ENCODE results near the gene FAAP20.
"Not testable (repeated sequence)": the region's sequence is repeated elsewhere in the genome, so short reads cannot be mapped to it uniquely, and the experiment has no call there.

The FAAP20 gene

DNA sequence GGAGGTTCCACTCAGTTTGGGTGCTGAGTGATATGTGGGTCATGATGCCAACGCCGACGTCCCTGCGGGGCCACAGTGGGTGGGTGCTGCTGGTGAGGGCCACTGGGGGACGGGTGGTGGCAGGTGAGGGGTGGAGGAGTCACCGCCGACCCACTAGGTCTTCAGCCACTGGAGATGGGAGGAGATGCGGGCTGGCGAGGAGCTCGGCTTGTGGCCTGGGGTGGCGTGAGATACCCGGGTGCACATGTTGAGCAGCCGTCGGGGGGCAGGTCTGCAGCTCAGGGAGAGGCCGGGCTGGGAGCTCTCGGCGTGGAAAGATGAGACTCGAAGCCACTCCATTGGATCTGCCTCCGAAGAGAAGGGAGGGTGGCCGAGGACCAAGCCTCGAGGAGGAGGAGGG, 40.5 kb downstream of the FAAP20 start:
- no peak for DNase-seq

DNA sequence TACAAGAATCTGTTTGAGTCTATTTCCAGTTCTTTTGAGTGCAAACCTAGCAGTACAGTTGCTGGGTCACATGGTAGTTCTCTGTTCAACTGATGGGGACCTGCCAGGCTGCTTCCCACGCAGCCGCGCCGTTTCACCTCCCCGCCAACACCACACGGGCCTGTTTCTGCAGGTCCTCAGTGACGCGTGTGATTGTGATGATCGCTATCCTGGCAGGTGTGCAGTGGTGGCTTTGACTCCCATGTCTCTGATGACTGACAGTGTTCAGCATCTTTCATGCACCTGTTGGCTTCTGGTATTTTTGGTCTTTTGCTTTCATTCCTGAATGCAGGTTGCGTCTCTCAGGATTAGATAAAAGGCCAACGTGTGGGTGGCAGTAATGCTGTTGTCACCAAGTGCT, 41.6 kb downstream of the FAAP20 start:
- peak; percentile 47 for DNase-seq

DNA sequence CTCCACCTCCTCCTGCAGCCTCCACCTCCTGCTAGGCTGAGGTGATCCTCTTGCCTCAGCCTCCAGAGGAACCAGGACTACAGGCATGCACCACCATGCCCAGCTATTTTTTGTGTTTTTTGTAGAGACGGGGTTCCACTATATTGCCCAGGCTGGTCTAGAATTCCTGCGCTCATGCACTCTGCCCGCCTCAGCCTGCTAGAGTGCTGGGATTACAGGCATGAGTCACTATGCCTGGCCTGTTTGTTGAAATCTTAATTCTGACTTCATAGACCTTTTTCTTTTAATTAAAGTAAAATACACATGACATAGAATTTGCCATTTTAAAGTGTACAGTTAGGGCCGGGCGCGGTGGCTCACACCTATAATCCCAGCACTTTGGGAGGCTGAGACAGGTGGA, 42.7 kb downstream of the FAAP20 start:
- no peak for DNase-seq

DNA sequence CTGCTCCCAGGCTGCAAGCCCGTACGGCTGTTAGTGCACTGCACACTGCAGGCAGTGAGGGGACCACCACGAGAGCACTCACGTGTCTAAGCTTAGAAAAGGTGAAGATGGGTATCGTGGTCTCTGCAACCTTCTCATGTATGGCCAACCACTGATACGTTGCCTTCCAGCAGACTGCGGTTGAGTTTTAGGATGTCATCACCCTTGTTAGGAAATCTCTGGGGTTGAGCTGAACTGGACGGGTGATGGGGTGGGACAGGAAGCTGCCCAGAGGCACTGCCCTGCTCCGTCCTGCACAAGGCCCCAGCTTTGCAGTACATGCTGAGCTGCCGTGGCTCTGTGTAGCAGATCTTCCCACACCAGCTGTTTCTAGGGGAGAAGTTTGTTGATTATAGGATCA, 43.3 kb downstream of the FAAP20 start:
- DNase-seq, result no peak

DNA sequence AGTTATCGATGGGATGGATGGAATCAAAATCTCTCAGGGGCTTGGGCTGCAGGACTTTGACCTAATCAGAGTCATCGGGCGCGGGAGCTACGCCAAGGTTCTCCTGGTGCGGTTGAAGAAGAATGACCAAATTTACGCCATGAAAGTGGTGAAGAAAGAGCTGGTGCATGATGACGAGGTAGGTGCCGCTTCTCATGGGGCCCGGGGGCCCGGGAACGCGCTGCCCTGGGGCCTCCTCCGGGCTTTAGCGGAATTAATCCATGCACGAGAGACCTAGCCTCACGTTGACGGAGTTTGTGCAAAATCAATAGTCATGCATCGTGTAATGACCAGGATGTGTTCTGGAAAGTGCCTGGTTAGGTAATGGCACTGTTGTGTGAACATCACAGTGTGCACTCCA, 43.8 kb downstream of the FAAP20 start:
- DNase-seq, result no peak

DNA sequence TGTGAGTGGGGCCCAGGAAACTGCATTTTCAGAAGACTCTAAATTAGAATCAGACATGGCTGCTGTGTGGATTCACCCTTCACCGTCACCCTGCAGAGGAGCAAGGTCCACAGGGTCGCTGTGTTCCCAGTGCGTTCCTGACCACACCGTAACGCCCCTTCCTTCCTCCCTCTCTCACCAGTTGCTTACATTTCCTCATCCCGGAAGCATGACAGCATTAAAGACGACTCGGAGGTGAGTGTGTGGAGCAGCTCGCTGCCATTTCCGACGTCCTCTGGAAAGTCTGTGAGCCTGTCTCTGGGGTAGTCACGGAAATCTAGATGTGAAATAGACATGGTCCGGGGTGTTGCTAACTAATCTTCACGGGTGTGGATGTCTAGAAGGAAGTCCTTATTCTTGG, 45.9 kb downstream of the FAAP20 start:
- peak; percentile 60 for DNase-seq

DNA sequence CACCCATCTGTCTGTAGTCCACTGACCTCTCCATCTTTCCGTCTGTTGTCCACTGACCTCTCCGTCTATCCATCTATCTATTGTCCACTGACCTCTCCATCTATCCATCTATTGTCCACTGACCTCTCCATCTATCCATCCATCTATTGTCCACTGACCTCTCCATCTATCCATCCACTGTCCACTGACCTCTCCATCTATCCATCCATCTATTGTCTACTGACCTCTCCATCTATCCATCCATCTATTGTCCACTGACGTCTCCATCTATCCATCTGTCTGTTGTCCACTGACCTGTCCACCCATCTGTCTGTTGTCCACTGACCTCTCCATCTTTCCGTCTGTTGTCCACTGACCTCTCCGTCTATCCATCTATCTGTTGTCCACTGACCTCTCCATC, 46.7 kb downstream of the FAAP20 start:
- DNase-seq, result not testable (repeated sequence)

DNA sequence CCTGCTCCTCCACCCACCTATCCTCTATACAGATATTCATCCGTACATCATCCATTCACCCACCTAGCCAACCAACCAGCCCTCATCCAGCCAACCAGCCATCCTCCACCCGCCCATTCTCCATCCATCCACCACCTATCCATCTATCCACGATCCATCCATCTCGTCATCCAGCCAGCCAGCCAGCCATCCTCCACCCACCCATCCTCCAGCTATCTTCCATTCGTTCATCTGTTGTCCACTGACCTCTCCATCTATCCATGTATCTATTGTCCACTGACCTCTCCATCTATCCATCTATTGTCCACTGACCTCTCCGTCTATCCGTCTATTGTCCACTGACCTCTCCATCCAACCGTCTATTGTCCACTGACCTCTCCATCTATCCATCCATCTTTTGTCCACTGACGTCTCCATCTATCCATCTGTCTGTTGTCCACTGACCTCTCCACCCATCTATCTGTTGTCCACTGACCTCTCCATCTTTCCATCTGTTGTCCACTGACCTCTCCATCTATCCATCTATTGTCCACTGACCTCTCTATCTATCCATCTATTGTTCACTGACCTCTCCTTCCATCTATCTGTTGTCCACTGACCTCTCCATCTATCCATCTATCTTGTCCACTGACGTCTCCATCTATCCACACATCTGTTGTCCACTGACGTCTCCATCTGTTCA, 47.6 kb downstream of the FAAP20 start:
- no peak for DNase-seq

DNA sequence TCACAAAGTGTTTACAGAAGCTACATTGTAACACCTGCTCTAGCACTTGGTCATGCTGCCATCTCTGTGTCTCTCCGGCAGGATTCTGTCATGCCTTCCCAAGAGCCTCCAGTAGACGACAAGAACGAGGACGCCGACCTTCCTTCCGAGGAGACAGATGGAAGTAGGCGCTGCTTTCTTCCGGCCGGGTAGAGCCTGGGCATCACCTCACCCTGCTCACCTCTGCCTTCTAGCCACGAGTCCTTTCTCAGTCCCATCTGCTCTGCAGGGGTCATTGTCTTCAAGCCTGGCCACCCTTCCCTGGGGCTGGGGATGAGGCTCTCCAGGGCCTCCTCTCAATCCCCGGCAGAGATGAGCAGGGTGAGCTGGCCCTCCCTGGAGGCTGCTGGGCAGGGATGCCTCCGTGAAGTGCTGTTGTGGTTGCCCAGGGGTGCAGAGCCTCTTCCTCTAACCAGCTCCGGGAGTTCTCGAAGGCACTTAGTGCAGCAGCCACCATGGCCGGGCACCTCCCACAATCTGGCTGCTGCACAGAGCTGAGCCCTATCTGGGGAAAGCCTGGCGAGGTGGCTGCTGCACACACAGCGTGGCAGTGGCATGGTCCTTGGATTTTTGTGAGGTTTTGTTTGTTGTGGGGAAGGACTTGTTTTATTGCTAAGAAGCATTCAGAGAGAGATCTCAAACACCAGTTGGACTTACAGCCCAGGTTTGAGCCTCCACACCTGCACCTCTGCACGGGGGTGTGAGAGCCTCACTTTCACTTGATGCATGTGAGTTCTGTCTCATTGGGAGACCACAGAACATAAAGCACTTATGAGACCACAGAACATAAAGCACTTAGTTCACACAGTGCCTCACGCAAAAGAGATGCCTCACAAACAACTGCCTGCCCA, 48.4 kb downstream of the FAAP20 start:
- DNase-seq, result no peak

DNA sequence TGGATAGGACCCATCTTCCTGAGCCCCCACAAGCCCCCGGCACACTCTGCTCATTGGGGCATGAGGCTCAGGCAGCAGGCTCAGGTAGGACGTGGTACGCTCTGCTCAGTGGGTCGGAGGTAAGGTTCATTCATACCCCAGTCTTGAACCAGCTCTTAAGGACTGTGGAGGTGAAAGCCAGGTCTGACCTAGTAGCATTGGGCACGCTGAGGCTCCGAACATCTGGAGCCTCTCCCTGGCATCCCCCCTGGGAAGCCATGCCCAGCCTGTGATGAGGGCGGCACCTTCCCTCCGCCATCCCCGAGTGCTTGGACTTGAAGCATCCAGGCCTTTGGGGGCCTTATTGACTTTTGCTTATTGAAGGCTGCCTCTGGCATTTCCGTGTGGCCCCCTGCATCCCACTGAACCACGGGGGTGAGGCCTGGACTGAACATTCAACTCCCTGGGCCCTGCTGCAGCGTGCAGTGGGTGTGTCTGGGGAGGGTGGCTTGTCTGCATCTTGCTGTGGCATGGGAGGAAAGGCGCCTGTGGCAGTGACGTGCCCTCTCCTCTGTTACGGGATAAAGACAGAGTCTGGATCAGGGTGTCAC, 50.0 kb downstream of the FAAP20 start:
- no peak for DNase-seq

DNA sequence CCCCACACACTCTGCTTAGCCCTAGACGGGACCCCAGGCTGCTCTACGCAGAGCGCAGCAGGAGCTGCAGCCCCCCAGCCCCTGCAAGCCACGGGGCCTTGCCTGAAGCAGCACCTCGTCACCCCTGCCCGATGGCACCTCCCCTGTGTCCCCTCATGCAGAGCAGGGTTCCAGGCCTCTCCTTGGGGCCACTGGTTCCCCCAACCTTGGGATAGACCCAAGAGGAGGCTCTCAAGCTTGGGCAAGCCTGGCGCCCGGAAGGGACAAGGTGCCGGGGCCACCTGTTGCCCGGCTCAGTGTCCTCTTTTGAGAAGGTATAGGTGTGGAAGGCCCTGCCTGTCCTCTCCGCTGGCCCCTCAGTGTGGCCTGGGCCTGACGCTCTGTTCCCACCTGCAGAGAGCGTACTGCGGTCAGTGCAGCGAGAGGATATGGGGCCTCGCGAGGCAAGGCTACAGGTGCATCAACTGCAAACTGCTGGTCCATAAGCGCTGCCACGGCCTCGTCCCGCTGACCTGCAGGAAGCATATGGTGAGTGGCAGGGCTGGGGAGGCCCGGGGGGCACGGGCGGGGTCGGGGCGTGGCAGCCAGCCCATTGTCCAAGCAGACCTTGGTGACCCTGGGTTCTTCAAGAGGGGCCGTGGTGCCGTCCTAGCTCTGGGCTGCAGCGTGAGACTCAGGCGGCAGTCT, 50.6 kb downstream of the FAAP20 start:
- no peak for DNase-seq

DNA sequence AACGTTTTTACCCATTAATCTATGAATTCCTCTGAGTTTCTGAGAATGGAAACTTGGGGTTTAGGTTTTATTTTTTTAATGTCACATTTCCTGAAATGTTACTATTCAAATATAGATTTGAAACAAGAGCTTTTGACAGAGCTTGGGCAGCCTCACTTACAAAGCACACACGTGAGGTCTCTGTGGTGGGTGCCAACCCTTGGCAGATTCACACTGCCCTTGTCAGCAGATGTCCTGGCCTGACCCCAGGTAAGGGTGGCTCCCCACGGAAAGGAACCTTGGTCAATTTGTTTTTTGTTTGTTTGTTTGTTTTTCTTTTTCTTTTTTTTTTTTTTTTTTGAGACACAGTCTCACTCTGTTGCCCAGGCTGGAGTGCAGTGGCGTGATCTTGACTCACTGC, 53.5 kb downstream of the FAAP20 start:
- DNase-seq, result no peak

All from activated T-cell treated with anti-CD3 and anti-CD28 coated beads, Interleukin-2, amount 50 U/mL, for 1 hour (primary cell).